ENCODE measurements around the gene TENM3.

TENM3 gene

GRCh38 chr4:182288534-182288933, 45.3 kb downstream of the TENM3 start:
- DNase-seq (ENCODE audit: low spot score), result peak; percentile 3

GRCh38 chr4:182289809-182290208, 46.6 kb downstream of the TENM3 start:
- DNase-seq (ENCODE audit: low spot score), result no peak

GRCh38 chr4:182291175-182291574, 48.0 kb downstream of the TENM3 start:
- no peak for DNase-seq (ENCODE audit: low spot score)

- no peak for DNase-seq (ENCODE audit: low spot score)
Observed at GRCh38 chr4:182291597-182292270, 48.5 kb downstream of the TENM3 start.

- no peak for DNase-seq (ENCODE audit: low spot score)
Observed at GRCh38 chr4:182292612-182293011, 49.4 kb downstream of the TENM3 start.

GRCh38 chr4:182293691-182294255, 50.6 kb downstream of the TENM3 start:
- no peak for DNase-seq (ENCODE audit: low spot score)

- no peak for DNase-seq (ENCODE audit: low spot score)
Observed at GRCh38 chr4:182294451-182294850, 51.2 kb downstream of the TENM3 start.

GRCh38 chr4:182297659-182298058, 54.5 kb downstream of the TENM3 start:
- DNase-seq (ENCODE audit: low spot score), result no peak

- DNase-seq (ENCODE audit: low spot score), result no peak
Observed at GRCh38 chr4:182301736-182302135, 58.5 kb downstream of the TENM3 start.

GRCh38 chr4:182303847-182304246, 60.6 kb downstream of the TENM3 start:
- no peak for DNase-seq (ENCODE audit: low spot score)

GRCh38 chr4:182306792-182307507, 63.7 kb downstream of the TENM3 start:
- peak; percentile 16 for DNase-seq (ENCODE audit: low spot score)

- no peak for DNase-seq (ENCODE audit: low spot score)
Observed at GRCh38 chr4:182307746-182308145, 64.5 kb downstream of the TENM3 start.

GRCh38 chr4:182309877-182310276, 66.7 kb downstream of the TENM3 start:
- no peak for DNase-seq (ENCODE audit: low spot score)

GRCh38 chr4:182310316-182310715, 67.1 kb downstream of the TENM3 start:
- DNase-seq (ENCODE audit: low spot score), result no peak

- DNase-seq (ENCODE audit: low spot score), result no peak
Observed at GRCh38 chr4:182310962-182311361, 67.8 kb downstream of the TENM3 start.

- no peak for DNase-seq (ENCODE audit: low spot score)
Observed at GRCh38 chr4:182314537-182314936, 71.3 kb downstream of the TENM3 start.

- DNase-seq (ENCODE audit: low spot score), result no peak
Observed at GRCh38 chr4:182318256-182318655, 75.1 kb downstream of the TENM3 start.

- DNase-seq (ENCODE audit: low spot score), result no peak
Observed at GRCh38 chr4:182320092-182320491, 76.9 kb downstream of the TENM3 start.

- DNase-seq (ENCODE audit: low spot score), result no peak
Observed at GRCh38 chr4:182320580-182320979, 77.4 kb downstream of the TENM3 start.

- DNase-seq (ENCODE audit: low spot score), result no peak
Observed at GRCh38 chr4:182324282-182324681, 81.1 kb downstream of the TENM3 start.

GRCh38 chr4:182325397-182325796, 82.2 kb downstream of the TENM3 start:
- DNase-seq (ENCODE audit: low spot score), result no peak

GRCh38 chr4:182325848-182326255, 82.7 kb downstream of the TENM3 start:
- DNase-seq (ENCODE audit: low spot score), result no peak

GRCh38 chr4:182328505-182328904, 85.3 kb downstream of the TENM3 start:
- DNase-seq (ENCODE audit: low spot score), result no peak

All from NAMALWA (cell line).